Eye (tissue), 1 donor: ENCODE results near the gene RAB6A.
"Not testable (repeated sequence)": the region's sequence is repeated elsewhere in the genome, so short reads cannot be mapped to it uniquely, and the experiment has no call there.

Experiments
- DNase-seq: peaks from one replicate; pipeline ENCODE4 v3.0.0-alpha.2; 2015

The RAB6A gene

GRCh38 chr11:73716153-73717056 is 44.5 kb downstream of the RAB6A start:
- no peak for DNase-seq

- DNase-seq: no peak
Measured at GRCh38 chr11:73715541-73715940, 45.3 kb downstream of the RAB6A start.

- DNase-seq: no peak
Measured at GRCh38 chr11:73710964-73711363, 49.9 kb downstream of the RAB6A start.

GRCh38 chr11:73705053-73705452 is 55.8 kb downstream of the RAB6A start:
- DNase-seq: no peak

- no peak for DNase-seq
Measured at GRCh38 chr11:73693899-73694525, 66.9 kb downstream of the RAB6A start.

GRCh38 chr11:73680687-73681086 is 80.2 kb downstream of the RAB6A start:
- no peak for DNase-seq

GRCh38 chr11:73676552-73676951 is 84.3 kb downstream of the RAB6A start:
- not testable (repeated sequence) for DNase-seq

- DNase-seq: no peak
Measured at GRCh38 chr11:73671701-73672100, 89.2 kb downstream of the RAB6A start.

GRCh38 chr11:73670808-73671207 is 90.1 kb downstream of the RAB6A start:
- no peak for DNase-seq

- DNase-seq: no peak
Measured at GRCh38 chr11:73667891-73668290, 93.0 kb downstream of the RAB6A start.

- no peak for DNase-seq
Measured at GRCh38 chr11:73664877-73665276, 96.0 kb downstream of the RAB6A start.

- no peak for DNase-seq
Measured at GRCh38 chr11:73663604-73664495, 97.0 kb downstream of the RAB6A start.

GRCh38 chr11:73662445-73663157 is 98.3 kb downstream of the RAB6A start:
- DNase-seq: no peak

- peak; percentile 97 for DNase-seq
Measured at GRCh38 chr11:73661035-73661628, 99.7 kb downstream of the RAB6A start.

GRCh38 chr11:73660497-73661034 is 100.3 kb downstream of the RAB6A start:
- DNase-seq: no peak

GRCh38 chr11:73659961-73660360 is 100.9 kb downstream of the RAB6A start:
- no peak for DNase-seq

GRCh38 chr11:73656985-73657384 is 103.9 kb downstream of the RAB6A start:
- DNase-seq: no peak

- DNase-seq: no peak
Measured at GRCh38 chr11:73655686-73656085, 105.2 kb downstream of the RAB6A start.

- no peak for DNase-seq
Measured at GRCh38 chr11:73654482-73655021, 106.3 kb downstream of the RAB6A start.

- no peak for DNase-seq
Measured at GRCh38 chr11:73653996-73654395, 106.9 kb downstream of the RAB6A start.

GRCh38 chr11:73652856-73653559 is 107.9 kb downstream of the RAB6A start:
- no peak for DNase-seq
